ENCODE measurements around the gene RABL6.
A peak's percentile ranks its signal among the peaks of the same experiment; 100 is the strongest.
"Not testable (repeated sequence)": the region's sequence is repeated elsewhere in the genome, so short reads cannot be mapped to it uniquely, and the experiment has no call there.

Gene RABL6, protein sequence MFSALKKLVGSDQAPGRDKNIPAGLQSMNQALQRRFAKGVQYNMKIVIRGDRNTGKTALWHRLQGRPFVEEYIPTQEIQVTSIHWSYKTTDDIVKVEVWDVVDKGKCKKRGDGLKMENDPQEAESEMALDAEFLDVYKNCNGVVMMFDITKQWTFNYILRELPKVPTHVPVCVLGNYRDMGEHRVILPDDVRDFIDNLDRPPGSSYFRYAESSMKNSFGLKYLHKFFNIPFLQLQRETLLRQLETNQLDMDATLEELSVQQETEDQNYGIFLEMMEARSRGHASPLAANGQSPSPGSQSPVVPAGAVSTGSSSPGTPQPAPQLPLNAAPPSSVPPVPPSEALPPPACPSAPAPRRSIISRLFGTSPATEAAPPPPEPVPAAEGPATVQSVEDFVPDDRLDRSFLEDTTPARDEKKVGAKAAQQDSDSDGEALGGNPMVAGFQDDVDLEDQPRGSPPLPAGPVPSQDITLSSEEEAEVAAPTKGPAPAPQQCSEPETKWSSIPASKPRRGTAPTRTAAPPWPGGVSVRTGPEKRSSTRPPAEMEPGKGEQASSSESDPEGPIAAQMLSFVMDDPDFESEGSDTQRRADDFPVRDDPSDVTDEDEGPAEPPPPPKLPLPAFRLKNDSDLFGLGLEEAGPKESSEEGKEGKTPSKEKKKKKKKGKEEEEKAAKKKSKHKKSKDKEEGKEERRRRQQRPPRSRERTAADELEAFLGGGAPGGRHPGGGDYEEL

GRCh38 chr9:136807281-136808074 is at the start of gene RABL6:
Gene RABL6, plus strand, starts transcription at chr9:136807948. Its CDS starts 249 bp downstream, at chr9:136808197.
- DNase-seq (ENCODE audit: low spot score): peak; percentile 54

GRCh38 chr9:136759001-136759400 is 48.7 kb upstream of the RABL6 start:
- no peak for DNase-seq (ENCODE audit: low spot score)

DNA sequence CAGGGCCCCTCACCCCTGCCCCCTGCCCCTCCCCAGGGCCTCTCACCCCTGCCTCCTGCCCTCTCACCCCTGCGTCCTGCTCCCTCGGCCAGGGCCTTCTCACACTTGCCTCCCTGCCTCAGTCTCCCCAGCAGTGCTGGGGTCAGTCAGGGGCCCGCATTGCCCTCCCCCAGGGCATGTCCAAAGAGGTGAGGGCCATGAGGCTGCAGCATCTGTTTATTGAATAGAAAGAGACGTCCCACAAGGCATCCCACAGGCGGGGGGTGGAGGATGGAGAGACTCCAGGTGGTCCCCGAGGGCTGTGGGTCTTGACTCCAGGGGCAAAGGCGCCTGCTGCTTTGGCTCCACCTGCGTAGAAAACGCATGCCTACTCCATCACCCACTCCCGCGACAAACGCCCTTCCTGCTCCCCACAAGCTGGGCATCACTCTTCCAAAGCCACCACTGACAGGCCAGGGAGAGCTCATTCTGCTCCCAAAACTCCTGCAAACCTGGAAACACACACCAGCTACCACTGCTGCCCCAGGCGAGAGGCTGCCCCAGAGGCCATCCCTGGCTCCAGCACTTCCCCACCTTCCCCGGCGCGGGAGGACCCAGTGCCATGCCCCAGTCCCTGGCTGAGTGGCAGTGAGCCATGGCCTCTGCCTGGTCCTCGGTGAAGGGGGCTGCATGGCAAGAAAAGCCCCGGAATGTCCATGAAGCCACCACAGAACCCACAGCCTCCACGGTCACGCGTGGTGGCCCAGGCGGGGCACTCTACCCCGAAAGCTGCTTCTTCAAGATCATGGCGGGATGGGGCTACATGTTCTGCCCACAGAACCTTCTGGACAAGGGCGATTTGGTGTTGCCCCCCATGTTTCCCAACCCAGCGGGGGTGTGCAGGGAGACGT is 48.1 kb upstream of the RABL6 start:
- no peak for DNase-seq (ENCODE audit: low spot score)

GRCh38 chr9:136760424-136760823 is 47.3 kb upstream of the RABL6 start:
- no peak for DNase-seq (ENCODE audit: low spot score)

DNA sequence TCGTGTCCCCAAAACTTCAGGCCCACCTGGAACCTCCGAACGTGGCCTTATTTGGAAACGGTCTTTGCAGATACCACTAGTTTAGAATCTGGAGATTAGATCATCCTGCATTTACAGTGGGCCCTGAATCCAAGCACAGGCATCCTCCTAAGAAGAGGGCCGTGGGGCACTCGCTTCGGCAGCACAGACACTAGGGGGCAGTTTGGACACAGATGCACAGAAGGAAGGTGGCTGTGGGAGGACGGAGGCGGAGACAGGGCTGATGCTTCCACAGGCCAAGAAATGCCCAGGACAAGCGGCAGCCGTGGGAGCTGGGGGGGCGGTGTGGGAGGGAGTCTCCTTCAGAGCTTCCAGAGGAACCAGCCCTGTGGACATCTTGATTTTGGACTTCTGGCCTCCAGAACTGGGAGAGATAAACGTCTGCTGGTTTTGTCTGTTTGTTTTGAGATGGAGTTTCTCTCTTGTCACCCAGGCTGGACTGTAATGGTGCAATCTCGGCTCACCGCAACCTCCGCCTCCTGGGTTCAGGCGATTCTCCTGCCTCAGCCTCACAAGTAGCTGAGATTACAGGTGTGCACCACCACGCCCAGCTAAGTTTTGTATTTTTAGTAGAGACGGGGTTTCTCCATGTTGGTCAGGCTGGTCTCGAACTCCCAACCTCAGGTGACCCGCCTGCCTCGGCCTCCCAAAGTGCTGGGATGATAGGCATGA is 46.8 kb upstream of the RABL6 start:
- peak; percentile 89 for DNase-seq (ENCODE audit: low spot score)

- DNase-seq (ENCODE audit: low spot score): no peak
Observed at GRCh38 chr9:136761545-136761981, 46.2 kb upstream of the RABL6 start.

DNA sequence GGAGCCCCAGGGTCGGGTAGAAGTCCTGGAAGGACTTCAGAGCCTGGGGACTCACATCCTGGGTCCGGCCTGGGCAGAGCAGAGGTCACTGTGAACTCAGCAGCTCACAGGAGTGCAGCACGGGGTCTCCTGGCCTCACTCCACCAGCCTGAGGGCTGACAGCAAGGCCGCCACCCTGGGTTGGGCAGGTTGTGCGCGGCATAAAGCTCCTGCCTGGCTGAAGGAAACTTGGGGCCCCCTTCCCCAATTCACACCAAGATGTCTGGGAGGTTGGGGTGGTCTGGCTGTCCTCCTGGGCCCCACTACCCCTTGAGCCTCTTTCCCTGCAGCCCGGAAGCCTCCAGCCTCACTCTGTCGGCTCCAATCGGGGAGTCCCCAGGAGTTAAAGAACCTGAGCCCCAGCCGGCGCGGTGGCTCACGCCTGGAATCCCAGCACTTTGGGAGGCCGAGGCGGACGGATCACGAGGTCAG is 45.5 kb upstream of the RABL6 start:
- no peak for DNase-seq (ENCODE audit: low spot score)

GRCh38 chr9:136762915-136763648 is 44.7 kb upstream of the RABL6 start:
- DNase-seq (ENCODE audit: low spot score): peak; percentile 65

DNA sequence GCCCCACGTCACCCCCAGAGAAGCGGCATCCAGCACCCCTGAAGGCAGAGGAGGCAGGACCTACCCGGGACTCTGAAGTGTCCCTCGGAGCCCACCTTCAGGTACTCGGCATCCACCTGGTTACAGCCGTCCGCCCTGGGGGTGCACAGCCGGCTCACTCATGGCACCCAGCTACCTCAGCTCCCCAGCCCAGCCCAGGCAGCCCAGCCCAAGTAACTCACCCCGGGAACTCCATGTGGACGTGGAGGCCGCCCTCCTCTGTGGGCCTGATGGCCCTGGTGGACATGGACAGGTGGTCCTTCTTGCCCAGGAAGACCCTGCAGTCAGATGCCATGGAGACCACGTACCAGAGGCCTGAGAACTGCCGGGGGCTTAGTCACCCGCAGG is 44.1 kb upstream of the RABL6 start:
- DNase-seq (ENCODE audit: low spot score): no peak

DNA sequence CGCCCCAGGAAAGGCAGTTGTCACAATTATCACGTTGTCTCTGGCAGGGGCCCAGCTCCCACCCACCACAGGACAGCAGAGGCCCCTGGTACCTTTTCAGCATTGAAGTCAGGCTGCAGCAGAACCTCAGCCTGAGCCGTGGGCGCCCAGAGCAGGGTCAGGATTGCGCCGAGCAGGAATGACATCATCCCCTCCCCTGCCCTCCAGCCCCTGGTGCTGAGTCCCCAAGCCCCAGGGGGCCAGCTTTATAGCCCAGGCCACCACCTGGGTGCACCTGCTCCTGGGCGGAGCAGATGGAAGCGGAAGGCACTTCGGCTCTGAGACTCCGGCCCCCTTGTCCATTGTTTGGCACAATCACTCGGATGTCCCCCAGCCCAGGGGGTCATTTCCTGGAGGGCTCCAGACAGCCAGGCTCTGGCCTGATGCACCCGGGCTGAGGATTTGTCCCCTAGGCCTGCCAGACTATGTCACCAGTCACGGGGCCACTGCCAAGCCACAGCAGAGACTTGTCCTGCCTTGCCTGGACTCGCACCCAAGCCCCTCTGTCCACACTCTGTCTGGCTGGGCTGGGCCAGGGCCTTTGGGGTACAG is 43.4 kb upstream of the RABL6 start, which contains the start of gene LCN15:
TSS of gene LCN15 (minus strand) at position 218 of the 591 bp plus-strand sequence. CDS start at position 188, 30 bp downstream.
- no peak for DNase-seq (ENCODE audit: low spot score)

DNA sequence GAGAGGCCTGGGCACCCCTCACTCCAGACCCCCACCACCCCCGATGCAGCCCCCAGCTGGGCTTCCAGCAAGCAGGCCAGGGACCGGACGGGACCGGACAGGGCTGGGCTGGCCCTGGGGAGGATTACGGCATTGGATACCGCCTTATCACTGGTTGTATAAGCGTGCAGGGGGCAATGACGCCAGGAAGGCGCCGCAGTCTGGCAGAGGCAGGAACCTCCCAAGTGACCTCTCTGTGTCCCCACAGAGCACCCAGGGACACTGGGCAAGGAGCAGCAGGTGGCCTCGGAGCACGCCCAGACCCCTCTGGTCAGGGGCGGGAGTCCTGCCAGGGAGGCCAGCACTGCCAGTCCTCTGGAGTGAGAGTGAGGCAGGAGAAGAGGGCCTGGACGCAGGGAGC is 42.7 kb upstream of the RABL6 start:
- no peak for DNase-seq (ENCODE audit: low spot score)

DNA sequence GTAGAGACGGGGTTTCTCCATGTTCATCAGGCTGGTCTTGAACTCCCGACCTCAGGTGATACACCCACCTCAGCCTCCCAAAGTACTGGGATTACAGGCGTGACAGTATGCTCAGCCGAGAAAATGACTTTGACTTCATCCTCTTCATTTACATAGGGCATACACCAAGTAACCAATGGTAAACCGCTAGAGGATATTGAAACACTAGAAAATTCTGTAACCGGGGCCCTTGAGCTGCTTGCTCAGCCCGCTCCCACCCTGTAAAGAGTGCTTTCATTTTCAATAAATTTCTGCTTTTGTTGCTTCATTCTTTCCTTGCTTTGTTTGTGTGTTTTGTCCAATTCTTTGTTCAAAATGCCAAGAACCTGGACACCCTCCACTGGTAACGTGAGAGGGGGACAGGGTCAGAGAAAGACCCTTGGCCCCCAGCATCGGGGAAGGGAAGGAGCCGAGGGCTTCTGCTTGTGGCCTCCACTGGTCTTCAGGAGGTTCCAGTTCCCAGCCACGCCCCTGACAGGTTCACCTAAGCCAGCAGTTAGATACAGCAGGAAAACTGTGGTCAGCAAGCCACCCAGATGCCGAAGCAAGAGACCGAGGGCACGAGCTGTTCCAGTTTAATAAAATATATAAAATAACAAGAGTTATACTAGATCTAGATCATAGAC is 41.9 kb upstream of the RABL6 start:
- DNase-seq (ENCODE audit: low spot score): not testable (repeated sequence)

DNA sequence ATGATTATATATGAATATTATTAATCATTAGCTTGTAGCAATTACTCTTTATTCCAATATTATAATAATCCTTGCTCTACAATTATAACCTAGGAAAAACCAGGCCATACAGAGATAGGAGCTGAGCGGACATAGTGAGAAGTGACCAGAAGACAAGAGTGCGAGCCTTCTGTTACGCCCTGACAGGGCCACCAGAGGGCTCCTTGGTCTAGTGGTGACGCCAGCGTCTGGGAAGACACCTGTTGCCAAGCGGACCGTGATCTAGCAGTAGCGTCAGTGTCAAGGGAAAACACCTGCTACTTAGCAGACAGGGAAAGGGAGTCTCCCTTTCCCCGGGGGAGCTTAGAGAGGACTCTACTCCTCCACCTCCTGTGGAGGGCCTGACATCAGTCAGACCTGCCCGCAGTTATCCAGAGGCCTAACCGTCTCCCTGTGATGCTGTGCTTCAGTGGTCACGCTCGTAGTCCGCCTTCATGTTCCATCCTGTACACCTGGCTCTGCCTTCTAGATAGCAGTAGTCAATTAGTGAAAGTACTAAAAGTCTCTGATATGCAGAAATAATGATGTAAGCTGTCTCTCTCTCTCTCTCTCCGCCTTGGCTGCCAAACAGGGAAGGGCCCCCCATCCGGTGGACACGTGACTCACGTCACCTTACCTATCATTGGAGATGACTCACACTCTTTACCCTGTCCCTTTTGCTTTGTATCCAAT is 41.2 kb upstream of the RABL6 start:
- DNase-seq (ENCODE audit: low spot score): peak; percentile 81

DNA sequence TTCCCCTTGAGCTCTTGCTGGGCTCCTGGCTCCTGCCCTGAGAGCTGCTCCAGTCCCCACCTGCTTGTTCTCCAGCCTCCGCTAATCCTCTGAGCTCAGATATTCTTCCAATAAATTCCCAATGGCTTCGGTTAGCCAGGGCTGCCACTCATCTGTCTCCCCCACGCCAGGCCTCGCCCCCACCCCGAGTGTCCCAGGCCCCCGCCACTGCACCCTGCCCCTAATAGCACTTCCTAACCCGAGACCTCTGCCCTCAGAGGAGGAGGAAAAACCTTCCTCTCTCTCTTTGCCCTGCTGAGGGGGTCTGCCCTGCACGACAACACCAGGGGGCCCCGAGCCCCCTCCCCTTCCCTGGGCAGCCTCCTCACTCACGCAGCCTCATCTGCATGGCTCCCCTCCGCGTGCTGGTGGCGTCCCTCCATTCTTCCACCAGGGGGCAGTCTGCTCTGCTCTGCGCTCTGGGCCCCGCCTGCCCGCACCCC is 38.0 kb upstream of the RABL6 start:
- no peak for DNase-seq (ENCODE audit: low spot score)

DNA sequence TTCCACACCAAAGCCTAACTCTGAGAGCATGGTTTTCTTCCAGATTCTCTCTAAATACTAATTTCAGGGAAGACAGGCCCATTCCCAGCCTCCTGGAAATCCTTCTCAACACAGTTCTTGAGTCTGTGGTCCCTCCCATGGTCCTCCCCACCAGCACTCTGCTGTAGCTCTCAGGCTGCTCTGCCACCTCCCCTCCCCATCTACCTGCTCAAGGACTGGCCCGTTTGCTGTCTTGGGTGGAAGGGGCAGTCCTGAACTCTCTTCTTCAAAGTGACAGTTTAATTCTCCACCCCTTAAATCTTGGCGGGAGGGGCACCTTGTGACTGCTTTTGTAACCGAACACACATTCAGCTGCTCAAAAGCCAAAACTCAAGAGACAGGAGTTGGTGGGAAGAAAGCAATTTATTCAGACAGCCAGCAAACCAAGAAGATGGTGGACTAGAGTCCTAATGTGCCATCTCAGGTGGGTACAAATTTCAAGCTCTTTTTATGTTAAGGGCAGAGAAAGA is 35.8 kb upstream of the RABL6 start:
- DNase-seq (ENCODE audit: low spot score): no peak

- peak; percentile 68 for DNase-seq (ENCODE audit: low spot score)
Observed at GRCh38 chr9:136773386-136774044, 34.2 kb upstream of the RABL6 start.

- no peak for DNase-seq (ENCODE audit: low spot score)
Observed at GRCh38 chr9:136774416-136775045, 33.2 kb upstream of the RABL6 start.

All from cerebellar cortex (tissue), 1 donor.